ENCODE data around the gene SGTB.

Gene SGTB

DNA sequence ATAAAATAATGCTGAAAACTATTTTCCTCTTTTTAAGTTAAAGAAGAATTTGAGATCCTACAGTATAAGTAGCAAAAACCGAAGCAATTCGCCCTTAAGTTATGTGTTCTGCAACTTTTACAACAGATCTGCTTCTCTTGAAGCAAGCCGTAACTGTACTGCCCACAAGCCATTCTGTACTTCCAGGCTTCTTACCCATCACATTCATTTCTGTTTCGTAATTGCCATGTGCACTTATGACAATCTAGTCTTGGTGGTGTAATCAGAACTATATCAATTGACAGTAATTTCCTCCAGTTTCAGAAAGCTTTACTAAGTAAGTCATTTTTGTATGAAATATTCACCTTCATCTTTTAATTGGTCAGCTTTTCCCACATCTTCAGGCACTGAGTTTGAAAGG lies 13.8 kb downstream of the SGTB start:
- TF ChIP-seq CTCF (conservative IDR thresholded peaks at IDR 0.05) = no peak

DNA sequence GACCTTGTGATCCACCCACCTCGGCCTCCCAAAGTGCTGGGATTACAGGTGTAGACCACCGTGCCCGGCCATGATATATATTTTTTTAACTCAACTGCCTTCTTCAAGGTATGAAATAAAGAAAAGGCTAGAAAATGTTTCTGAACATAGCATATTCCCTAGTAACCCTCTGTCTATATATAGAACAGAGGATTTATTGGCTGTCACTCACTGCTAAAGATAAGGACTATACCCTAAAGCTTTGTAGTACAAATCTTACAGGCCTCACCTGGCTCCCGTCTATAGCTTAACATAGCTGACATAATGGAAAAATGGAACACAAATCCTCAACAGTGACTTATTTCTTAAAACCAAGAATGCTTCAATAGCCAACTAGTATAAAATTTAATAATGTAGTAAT lies 14.2 kb downstream of the SGTB start:
- no peak for TF ChIP-seq CTCF (conservative IDR thresholded peaks at IDR 0.05)

More for the DNA sequence above, 13.8 kb downstream of the SGTB start:
- no peak overlapping the region for H3K27ac ChIP-seq

GRCh38 chr5:65704621-65705239 lies 17.2 kb downstream of the SGTB start:
- H3K27ac ChIP-seq = no peak overlapping the region
- no peak for TF ChIP-seq CTCF (conservative IDR thresholded peaks at IDR 0.05)

More for the DNA sequence above, 14.2 kb downstream of the SGTB start:
- no peak overlapping the region for H3K27ac ChIP-seq

- no peak overlapping the region for H3K27ac ChIP-seq
- TF ChIP-seq CTCF (conservative IDR thresholded peaks at IDR 0.05) = no peak
Observed at GRCh38 chr5:65702036-65702435, 19.9 kb downstream of the SGTB start.

DNA sequence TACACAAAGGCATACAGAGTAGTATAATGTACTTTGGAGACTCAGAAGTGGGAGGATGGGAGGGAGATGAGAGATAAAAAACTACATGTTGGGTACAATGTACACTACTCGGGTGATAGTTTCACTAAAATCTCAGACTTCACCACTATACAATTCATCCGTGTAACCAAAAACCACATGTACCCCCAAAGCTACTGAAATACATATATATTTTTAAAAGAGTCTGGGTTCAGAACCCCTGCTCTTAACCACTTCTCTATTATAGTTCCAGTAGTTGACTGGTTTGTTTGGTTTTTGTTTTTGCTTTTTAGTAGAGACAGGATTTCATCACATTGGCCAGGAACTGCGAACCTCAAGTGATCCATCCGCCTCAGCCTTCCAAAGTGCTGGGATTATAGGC lies 22.6 kb downstream of the SGTB start:
- H3K27ac ChIP-seq = no peak overlapping the region
- no peak for TF ChIP-seq CTCF (conservative IDR thresholded peaks at IDR 0.05)

GRCh38 chr5:65696892-65697291 lies 25.0 kb downstream of the SGTB start:
- no peak for TF ChIP-seq CTCF (conservative IDR thresholded peaks at IDR 0.05)
- H3K27ac ChIP-seq = no peak overlapping the region

GRCh38 chr5:65695896-65696295 lies 26.0 kb downstream of the SGTB start:
- no peak overlapping the region for H3K27ac ChIP-seq
- no peak for TF ChIP-seq CTCF (conservative IDR thresholded peaks at IDR 0.05)

Measured in VCaP (cell line).